ENCODE results near the gene IFI27L1.

Gene IFI27L1

GRCh38 chr14:94113908-94114588 is 32.9 kb downstream of the IFI27L1 start:
- DNase-seq (ENCODE audit: low read depth in 3 of 3): no peak

- DNase-seq (ENCODE audit: low read depth in 3 of 3): no peak
Measured at GRCh38 chr14:94114589-94115057, 33.5 kb downstream of the IFI27L1 start.

GRCh38 chr14:94115058-94115591 is 34.0 kb downstream of the IFI27L1 start:
- no peak for DNase-seq (ENCODE audit: low read depth in 3 of 3)

GRCh38 chr14:94115631-94116030 is 34.5 kb downstream of the IFI27L1 start:
- no peak for DNase-seq (ENCODE audit: low read depth in 3 of 3)

- no peak for DNase-seq (ENCODE audit: low read depth in 3 of 3)
Measured at GRCh38 chr14:94116701-94117100, 35.6 kb downstream of the IFI27L1 start.

- no peak for DNase-seq (ENCODE audit: low read depth in 3 of 3)
Measured at GRCh38 chr14:94117856-94118255, 36.7 kb downstream of the IFI27L1 start.

GRCh38 chr14:94119071-94119470 is 38.0 kb downstream of the IFI27L1 start:
- no peak for DNase-seq (ENCODE audit: low read depth in 3 of 3)

- DNase-seq (ENCODE audit: low read depth in 3 of 3): no peak
Measured at GRCh38 chr14:94120667-94121340, 39.7 kb downstream of the IFI27L1 start.

- no peak for DNase-seq (ENCODE audit: low read depth in 3 of 3)
Measured at GRCh38 chr14:94121485-94121884, 40.4 kb downstream of the IFI27L1 start.

GRCh38 chr14:94122438-94122837 is 41.3 kb downstream of the IFI27L1 start:
- DNase-seq (ENCODE audit: low read depth in 3 of 3): no peak

- DNase-seq (ENCODE audit: low read depth in 3 of 3): no peak
Measured at GRCh38 chr14:94123296-94123695, 42.2 kb downstream of the IFI27L1 start.

GRCh38 chr14:94123868-94124267 is 42.8 kb downstream of the IFI27L1 start:
- DNase-seq (ENCODE audit: low read depth in 3 of 3): no peak

- DNase-seq (ENCODE audit: low read depth in 3 of 3): no peak
Measured at GRCh38 chr14:94124582-94125377, 43.7 kb downstream of the IFI27L1 start.

- DNase-seq (ENCODE audit: low read depth in 3 of 3): no peak
Measured at GRCh38 chr14:94125659-94126418, 44.7 kb downstream of the IFI27L1 start.

- no peak for DNase-seq (ENCODE audit: low read depth in 3 of 3)
Measured at GRCh38 chr14:94126419-94126677, 45.2 kb downstream of the IFI27L1 start.

GRCh38 chr14:94126800-94127199 is 45.7 kb downstream of the IFI27L1 start:
- no peak for DNase-seq (ENCODE audit: low read depth in 3 of 3)

GRCh38 chr14:94127330-94127729 is 46.2 kb downstream of the IFI27L1 start:
- no peak for DNase-seq (ENCODE audit: low read depth in 3 of 3)

GRCh38 chr14:94128216-94128839 is 47.2 kb downstream of the IFI27L1 start:
- DNase-seq (ENCODE audit: low read depth in 3 of 3): no peak

- DNase-seq (ENCODE audit: low read depth in 3 of 3): peak; percentile 32 to 56 (median 54)
Measured at GRCh38 chr14:94129111-94129757, 48.1 kb downstream of the IFI27L1 start, which contains the start of gene IFI27L2. Gene IFI27L2 (minus strand): TSS chr14:94129604. CDS start chr14:94129564, 40 bp downstream.

GRCh38 chr14:94129758-94130414 is 48.8 kb downstream of the IFI27L1 start:
- peak in 1 of 3 donors; percentile 29 for DNase-seq (ENCODE audit: low read depth in 3 of 3)

Data from stimulated activated CD4-positive, alpha-beta T cell treated with anti-CD3 and anti-CD28 coated beads, TNF-alpha, amount 100 ng/mL, for 48 hours (primary cell).